CD1c-positive myeloid dendritic cell (primary cell): Measurements from ENCODE around the gene CDKN2AIP.
A peak's percentile ranks its signal among the peaks of the same experiment; 100 is the strongest.

Source experiments
- DNase-seq: peaks from one replicate; pipeline ENCODE4 v3.0.0-alpha.2; 2016; ENCODE audit errors: extremely low spot score

Gene CDKN2AIP, protein sequence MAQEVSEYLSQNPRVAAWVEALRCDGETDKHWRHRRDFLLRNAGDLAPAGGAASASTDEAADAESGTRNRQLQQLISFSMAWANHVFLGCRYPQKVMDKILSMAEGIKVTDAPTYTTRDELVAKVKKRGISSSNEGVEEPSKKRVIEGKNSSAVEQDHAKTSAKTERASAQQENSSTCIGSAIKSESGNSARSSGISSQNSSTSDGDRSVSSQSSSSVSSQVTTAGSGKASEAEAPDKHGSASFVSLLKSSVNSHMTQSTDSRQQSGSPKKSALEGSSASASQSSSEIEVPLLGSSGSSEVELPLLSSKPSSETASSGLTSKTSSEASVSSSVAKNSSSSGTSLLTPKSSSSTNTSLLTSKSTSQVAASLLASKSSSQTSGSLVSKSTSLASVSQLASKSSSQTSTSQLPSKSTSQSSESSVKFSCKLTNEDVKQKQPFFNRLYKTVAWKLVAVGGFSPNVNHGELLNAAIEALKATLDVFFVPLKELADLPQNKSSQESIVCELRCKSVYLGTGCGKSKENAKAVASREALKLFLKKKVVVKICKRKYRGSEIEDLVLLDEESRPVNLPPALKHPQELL

GRCh38 chr4:183444214-183445096 lies at the start of gene CDKN2AIP:
Gene CDKN2AIP (plus strand): TSS chr4:183444636. CDS start chr4:183444798, 162 bp downstream.
- peak; percentile 99 for DNase-seq

GRCh38 chr4:183395395-183395794 lies 49.0 kb upstream of the CDKN2AIP start:
- DNase-seq = no peak

DNA sequence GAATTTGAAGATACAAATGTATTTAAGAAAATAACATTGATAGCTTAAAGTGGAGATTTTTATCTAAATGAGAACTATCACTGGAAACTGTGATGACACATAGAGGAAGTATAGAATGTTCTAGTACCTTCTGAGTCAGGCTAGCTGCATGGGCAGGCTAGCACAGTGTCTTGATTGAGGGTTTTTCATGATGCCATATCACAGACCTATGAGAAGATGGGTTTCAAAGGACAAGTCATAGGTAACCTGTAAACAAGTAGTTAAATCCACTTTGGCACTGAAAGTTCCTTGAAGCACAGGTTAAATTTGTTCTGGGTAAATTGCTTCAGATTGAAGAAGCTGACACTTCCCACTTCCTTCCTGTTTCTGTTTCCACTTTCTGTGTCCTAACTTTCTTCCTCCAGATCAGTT lies 48.2 kb upstream of the CDKN2AIP start:
- peak; percentile 46 for DNase-seq

GRCh38 chr4:183397741-183398297 lies 46.6 kb upstream of the CDKN2AIP start:
- DNase-seq = no peak

DNA sequence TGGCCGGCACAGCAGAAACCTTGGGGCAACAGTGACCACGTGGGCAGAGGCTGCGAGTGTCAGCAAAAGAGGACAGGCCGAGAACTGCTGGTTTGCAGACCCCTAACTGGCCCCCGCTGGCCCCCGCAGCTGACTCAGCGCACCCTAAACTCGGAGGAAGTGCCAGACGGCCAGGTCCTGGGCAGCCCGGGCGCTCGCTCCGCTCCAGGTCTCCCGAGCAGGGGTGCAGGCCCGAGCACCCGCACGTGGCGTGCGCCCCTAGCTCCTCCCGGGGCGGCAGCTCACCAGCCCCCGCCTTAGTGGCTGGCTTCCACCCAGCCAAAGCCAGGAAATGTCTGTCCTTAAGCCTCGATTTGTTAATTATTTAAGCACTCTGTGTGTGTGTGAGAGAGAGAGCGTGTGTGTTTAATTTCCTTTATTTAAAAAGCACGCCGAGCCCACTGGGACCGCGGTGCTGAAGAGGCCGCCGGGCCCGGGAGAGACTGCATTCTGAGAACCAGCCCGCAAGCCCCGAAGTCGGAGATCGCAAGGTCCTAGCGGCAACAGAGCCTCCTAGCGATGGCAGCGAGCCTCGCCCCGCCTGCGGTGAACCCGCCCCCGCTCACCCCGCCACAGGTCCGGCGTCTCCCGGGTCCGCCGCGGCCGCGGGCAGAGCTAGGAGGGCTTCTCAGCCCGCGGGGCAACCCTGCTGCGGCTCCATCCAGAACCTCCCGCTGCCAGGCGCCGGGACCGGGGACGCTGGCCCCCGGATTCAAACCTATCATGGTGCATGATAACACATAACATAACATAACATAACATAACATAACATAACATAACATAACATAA lies 45.9 kb upstream of the CDKN2AIP start:
- DNase-seq = peak; percentile 64

GRCh38 chr4:183399126-183399522 lies 45.3 kb upstream of the CDKN2AIP start:
- DNase-seq = peak; percentile 16

- peak; percentile 22 for DNase-seq
Measured at GRCh38 chr4:183399616-183400015, 44.8 kb upstream of the CDKN2AIP start.

- no peak for DNase-seq
Measured at GRCh38 chr4:183400035-183400434, 44.4 kb upstream of the CDKN2AIP start.

DNA sequence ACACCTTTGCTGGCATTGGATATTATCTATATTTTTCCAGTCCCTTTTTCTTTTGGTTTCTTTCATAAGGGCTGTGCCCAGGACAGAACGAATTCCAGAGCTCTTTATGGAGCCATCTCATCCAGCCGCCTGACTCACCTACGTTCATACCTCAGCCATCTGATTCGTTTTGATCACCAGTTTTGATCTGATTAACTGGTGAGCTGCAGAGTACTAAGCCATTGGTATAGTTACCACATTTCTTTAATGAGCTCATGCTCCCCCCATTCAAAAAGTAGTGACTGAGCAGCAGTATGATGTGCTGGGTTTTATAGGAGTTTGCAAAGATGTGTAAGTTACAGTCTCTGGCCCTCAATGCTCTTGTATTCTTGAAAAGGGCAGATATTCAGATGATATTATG lies 43.0 kb upstream of the CDKN2AIP start:
- DNase-seq = no peak

GRCh38 chr4:183402771-183403170 lies 41.7 kb upstream of the CDKN2AIP start:
- DNase-seq = no peak

DNA sequence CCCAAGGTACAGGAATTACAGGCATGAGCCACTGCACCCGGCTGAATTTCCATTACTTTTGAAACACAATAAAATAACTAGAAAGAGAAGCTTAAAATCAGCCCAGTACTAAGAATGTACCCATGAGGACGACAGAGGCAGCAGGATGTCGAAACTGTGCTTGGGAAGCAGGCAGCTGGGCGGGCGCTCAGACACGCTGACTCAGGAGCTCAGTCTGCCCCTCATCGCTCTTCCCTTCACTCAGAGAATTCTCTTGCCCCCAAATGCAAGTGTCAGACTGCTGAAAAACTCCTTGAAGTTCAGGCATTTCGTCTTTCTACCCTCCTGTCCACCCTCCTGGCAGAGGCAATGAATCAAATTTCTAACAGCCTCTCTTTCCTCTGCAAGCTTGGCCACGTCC lies 41.0 kb upstream of the CDKN2AIP start:
- DNase-seq = no peak

- no peak for DNase-seq
Measured at GRCh38 chr4:183403961-183404360, 40.5 kb upstream of the CDKN2AIP start.

- DNase-seq = no peak
Measured at GRCh38 chr4:183405303-183405702, 39.1 kb upstream of the CDKN2AIP start.

GRCh38 chr4:183407128-183407585 lies 37.3 kb upstream of the CDKN2AIP start:
- peak; percentile 86 for DNase-seq

GRCh38 chr4:183407635-183408464 lies 36.6 kb upstream of the CDKN2AIP start:
- no peak for DNase-seq

DNA sequence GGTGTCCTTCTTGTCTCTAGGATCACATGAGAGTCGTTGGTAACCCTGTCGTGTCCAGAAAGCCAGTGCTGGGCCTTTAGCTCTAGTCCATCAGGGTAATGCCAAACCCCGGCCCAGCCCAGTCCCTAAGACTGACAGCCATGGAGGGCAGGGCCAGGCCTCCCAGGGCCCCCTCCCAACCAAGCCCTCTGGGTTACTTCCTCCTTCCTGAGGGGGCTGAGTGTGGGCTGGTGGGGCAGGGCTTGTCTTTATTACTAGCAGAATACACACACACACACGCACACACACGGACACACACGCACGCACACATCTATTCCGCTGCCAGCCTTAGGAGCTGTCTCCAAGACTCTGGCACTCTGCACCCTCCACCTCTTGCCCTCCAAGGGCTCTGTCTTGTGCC lies 35.6 kb upstream of the CDKN2AIP start:
- no peak for DNase-seq

DNA sequence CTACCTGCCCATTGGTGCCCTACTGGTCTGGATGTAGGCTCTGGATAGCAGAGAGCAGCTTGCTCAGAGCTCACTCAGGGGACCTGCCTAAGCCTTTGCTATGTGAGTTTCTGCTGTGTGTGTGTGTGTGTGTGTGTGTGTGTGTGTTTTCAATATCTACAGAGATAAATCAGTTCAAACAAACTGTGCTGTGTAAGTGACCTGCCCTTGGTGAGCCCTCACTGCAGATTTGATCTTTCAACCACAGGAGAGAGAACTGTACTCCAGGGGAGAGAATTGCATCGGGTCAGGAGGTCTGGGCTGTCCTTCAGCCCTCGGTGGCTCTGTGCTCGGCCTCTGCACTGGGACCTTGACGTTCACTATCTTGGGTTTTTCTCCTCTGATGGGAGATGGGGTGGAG lies 35.0 kb upstream of the CDKN2AIP start:
- DNase-seq = no peak

- DNase-seq = no peak
Measured at GRCh38 chr4:183409934-183410333, 34.5 kb upstream of the CDKN2AIP start.

DNA sequence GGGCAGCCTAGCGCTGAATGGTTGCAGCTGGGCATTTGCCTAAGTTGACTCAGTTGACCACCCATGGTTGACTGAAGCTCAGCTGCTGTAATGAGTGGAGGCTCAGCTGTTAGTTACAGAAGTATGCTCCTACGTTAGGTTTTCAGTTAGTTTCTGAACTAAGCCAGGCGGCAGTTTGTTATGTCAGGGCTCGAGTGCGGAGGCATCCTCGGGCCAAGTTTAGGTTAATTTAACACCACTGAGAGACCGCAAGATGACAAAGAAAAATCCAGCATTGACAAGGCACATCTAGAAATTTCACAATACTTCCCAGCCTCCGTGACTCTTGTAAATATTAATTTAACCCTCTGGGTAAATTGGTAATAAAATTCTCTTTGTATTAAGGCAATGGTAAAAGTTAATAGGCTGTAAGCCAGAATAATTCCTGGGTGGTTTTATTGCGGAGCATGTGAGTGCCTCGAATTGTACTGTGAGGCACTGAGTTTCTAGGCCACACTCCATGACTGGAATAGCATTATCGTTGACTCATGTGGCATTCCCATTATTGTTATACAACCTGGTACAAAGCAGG lies 33.1 kb upstream of the CDKN2AIP start:
- no peak for DNase-seq

GRCh38 chr4:183412821-183413220 lies 31.6 kb upstream of the CDKN2AIP start:
- no peak for DNase-seq
